ENCODE results near the gene UNC93B1. TPM values are rescaled to one million over a fixed set of nuclear protein-coding genes. Genes with fewer than 3 reads are reported as not detected.

UNC93B1 gene
- total RNA-seq, 6 donors from 2014 or later, result 99.3 to 186 (median 124) TPM

DNA sequence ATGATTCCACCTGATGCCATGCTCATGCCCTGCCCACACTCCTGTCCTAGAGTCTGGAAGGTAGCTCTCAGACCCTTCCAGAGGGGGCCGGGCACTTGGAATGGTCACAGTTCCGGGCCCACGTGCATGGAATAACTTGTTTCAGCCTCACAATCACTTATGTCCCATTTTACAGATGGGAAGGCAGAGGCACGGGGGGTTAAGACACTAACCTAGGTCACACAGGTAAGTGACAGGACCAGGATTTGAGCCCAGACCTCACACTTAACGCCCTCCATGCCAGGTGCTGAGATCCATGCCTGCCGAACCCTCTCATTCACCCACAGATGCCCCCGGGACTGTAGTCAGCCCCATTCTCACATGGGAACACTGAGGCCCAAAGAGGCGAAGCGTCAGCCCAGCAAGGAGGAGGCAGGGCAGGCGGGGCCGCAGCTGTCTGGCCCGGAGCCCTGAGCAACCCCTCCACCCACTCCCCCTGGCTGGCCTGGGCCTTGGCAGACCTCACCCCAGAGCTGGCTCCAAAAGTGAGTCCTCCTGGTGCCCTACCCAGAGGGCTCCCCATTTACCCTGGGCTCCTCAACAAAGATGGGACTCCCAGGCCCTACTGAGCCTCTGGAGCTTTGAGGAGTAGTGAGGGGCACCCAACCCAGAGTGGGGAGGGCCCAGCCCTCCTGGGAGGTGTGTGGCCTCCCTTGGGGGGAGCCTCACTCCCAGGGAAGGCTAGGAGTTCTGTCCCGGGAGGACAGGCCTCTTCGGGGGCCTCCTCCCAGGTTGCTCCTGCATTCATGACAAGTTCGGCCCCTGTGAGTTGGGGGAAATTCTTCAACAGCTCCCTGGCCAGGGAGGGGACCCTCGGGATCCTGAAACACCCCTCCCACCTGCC is 3.8 kb upstream of the UNC93B1 start:
- H3K9me3 ChIP-seq, result no peaks in the 10 kb centered on the region
- peaks cover 25 to 67% (median 54%) of the 10 kb centered on the region in 4 donors for H3K4me1 ChIP-seq
- H3K4me3 ChIP-seq, result no peak overlapping the region
- TF ChIP-seq EP300 (IDR thresholded peaks at IDR 0.05), result no peak
- 85 to 88% methylated on average over 13 to 16 of the region's 16 CpGs for WGBS, 2 donors
- peak overlapping the region; percentile 89 to 99 (median 93) for H3K27ac ChIP-seq
- no peak for DNase-seq
- no peak for ATAC-seq (ENCODE audit: low FRiP score in 2 of 2)
- H3K27me3 ChIP-seq, result no peaks in the 10 kb centered on the region
- no peaks in the 10 kb centered on the region for H3K36me3 ChIP-seq

DNA sequence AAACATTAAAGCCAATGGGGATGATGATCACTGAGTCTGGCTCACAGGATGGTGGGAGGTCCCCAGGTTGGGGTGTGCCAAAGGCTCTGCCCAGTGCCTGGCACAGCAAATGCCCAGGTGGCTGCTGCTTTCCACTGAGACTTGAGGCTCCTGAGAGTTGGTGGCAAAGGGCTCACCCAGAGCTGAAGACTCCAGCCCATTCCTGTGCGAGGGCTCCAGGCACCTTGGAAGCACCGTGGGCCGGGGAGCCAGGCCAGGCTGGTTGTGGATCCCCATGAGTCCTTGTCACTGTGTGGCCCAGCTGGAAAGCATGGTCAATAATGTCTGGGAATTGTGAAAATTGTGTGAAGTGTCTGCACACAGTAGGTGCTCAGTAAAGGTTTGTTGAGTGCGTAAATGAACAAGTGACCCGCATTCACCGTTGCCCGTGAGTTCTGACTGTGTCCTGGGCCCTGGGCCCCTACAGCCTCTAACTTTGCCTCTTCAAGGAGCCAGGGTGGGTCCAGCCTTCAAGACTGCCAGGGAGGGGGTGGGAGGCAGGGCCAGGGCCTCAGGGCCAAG is 2.8 kb upstream of the UNC93B1 start:
- no peaks in the 10 kb centered on the region for H3K9me3 ChIP-seq
- H3K27ac ChIP-seq, result no peak overlapping the region
- TF ChIP-seq POLR2AphosphoS5 (IDR thresholded peaks at IDR 0.05) (no peak), POLR2A (IDR thresholded peaks at IDR 0.05) (no peak), EP300 (IDR thresholded peaks at IDR 0.05) (no peak)
- TF ChIP-seq, protein P1, sequence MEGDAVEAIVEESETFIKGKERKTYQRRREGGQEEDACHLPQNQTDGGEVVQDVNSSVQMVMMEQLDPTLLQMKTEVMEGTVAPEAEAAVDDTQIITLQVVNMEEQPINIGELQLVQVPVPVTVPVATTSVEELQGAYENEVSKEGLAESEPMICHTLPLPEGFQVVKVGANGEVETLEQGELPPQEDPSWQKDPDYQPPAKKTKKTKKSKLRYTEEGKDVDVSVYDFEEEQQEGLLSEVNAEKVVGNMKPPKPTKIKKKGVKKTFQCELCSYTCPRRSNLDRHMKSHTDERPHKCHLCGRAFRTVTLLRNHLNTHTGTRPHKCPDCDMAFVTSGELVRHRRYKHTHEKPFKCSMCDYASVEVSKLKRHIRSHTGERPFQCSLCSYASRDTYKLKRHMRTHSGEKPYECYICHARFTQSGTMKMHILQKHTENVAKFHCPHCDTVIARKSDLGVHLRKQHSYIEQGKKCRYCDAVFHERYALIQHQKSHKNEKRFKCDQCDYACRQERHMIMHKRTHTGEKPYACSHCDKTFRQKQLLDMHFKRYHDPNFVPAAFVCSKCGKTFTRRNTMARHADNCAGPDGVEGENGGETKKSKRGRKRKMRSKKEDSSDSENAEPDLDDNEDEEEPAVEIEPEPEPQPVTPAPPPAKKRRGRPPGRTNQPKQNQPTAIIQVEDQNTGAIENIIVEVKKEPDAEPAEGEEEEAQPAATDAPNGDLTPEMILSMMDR (IDR thresholded peaks at IDR 0.05), result no peak
- H3K36me3 ChIP-seq, result no peaks in the 10 kb centered on the region
- 90 to 95% methylated on average over 4 to 6 of the region's 7 CpGs for WGBS, 2 donors
- ATAC-seq (ENCODE audit: low FRiP score in 2 of 2) (no peak), DNase-seq (no peak)
- H3K4me1 ChIP-seq, result peaks cover 26 to 67% (median 50%) of the 10 kb centered on the region in 4 donors
- H3K27me3 ChIP-seq, result no peaks in the 10 kb centered on the region
- H3K4me3 ChIP-seq, result no peak overlapping the region

DNA sequence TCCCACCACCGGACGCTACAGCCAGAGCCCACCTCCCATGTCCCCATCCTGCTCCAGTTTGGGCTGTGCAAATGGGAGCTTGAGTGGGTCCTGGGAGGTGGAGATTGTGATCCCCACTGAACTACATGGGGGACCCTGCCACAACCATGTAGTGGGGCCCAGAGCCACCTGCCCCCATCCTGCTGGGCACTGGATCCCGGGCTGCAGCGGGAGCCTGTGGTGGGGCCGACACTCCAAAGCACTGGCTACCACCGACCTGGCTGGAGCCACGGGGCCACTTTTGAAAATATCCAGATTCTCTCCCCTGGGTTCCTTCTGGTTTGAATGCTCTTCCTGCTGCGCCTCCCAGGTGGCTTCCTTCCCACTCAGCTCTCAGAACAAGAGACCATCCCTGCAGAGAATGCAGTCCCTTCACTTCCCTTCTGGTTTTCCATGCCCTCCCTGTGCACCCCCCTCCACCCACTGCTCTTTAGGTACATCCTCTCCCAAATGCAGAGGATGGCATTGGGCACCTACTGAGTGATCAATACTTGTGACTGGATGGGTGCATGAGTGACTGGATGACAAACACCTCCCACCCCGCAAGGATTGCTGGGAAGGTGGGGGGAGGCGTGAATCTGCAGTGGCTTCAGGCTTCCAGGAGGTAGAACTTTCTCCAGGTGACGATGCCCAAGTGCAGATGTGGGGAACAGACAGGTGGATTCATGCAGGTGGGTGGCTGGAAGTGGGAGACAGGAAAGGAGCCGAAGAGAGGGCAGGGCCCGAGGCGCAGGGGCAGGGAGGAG is 846 bp upstream of the UNC93B1 start:
- Histone ChIP-seq H3K4me1 (peaks cover 23 to 48% (median 33%) of the 10 kb centered on the region in 4 donors), H3K9me3 (no peaks in the 10 kb centered on the region), H3K4me3 (peak overlapping the region in 3 of 4 donors; percentile 71 to 96 (median 76)), H3K27me3 (no peaks in the 10 kb centered on the region), H3K36me3 (no peaks in the 10 kb centered on the region), H3K27ac (peak overlapping the region in 3 of 4 donors; percentile 84 to 91 (median 87))
- 86% methylated on average over 8 to 14 of the region's 14 CpGs for WGBS, 2 donors
- no peak for ATAC-seq (ENCODE audit: low FRiP score in 2 of 2)
- no peak for DNase-seq
- TF ChIP-seq, protein P1 (IDR thresholded peaks at IDR 0.05), result no peak
- TF ChIP-seq POLR2A (IDR thresholded peaks at IDR 0.05), result no peak
- TF ChIP-seq EP300 (IDR thresholded peaks at IDR 0.05), result no peak
- no peak for TF ChIP-seq POLR2AphosphoS5 (IDR thresholded peaks at IDR 0.05)

DNA sequence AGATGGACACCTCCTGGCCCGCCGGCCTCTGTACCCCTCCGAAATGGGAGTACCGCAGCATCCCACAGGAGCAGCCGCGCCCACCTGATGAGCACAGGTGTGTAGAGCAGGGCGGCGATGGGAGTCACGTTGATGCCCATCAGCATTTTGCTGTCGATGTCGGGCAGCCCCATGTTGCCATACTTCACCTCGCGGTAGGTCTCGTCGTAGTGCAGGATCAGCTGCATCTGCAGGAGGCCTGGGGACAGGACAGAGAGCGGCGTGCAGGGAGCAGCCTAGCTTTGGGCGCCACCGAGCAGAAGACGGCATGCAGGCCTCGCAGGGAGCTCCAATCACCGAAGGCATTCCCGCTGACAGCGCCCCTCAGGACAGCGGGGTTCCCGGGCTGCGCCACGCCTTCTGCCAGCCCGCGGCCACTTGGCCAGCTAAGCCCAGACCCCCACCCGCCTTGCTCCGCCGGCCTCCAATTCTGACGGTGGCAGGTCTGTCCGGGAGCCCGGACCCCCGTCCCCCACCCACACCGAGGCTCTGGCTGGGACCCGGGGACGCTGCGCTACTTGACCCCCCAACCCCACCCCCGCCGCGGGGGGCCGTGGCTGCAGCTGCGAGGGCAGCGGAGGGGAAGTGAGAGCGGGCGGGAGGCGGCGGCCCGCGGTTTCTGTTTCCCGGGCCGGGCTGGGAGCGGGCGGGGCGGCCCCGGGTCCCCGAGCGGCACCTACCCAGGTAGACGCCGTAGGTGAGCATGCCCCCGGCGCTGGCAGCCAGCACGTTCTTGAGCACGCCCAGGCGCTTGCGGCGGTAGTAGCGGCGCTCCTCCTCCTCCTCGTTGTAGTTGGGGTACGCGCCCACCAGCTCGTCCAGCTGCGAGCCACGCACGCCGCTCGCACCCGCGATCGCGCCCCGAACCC is 705 bp downstream of the UNC93B1 start:
- H3K36me3 ChIP-seq, result peaks cover 0 to 4% (median 1%) of the 10 kb centered on the region in 4 donors
- H3K9me3 ChIP-seq, result no peaks in the 10 kb centered on the region
- TF ChIP-seq POLR2AphosphoS5 (IDR thresholded peaks at IDR 0.05), result no peak
- no peak for TF ChIP-seq POLR2A (IDR thresholded peaks at IDR 0.05)
- TF ChIP-seq, protein P1 (IDR thresholded peaks at IDR 0.05), result no peak
- no peak for TF ChIP-seq EP300 (IDR thresholded peaks at IDR 0.05)
- peak; percentile 71 to 94 for DNase-seq
- WGBS, 2 donors, result 23 to 28% methylated on average over 28 to 44 of the region's 86 CpGs
- H3K27me3 ChIP-seq, result no peaks in the 10 kb centered on the region
- H3K4me3 ChIP-seq, result peak overlapping the region; percentile 17 to 96 (median 74)
- peaks cover 7 to 32% (median 18%) of the 10 kb centered on the region in 4 donors for H3K4me1 ChIP-seq
- H3K27ac ChIP-seq, result peak overlapping the region; percentile 84 to 91 (median 89)
- peak; percentile 31 to 63 for ATAC-seq (ENCODE audit: low FRiP score in 2 of 2)

Data from upper lobe of left lung (tissue), 6 donors.